Spleen (tissue), 7 donors: ENCODE data around the gene CLDN4.

Source experiments
- POLR2AphosphoS5 ChIP-seq, 3 donors: sonication (generic); formaldehyde crosslinking; IDR thresholded peaks; one replicate each; pipeline ENCODE4 v1.5.1; 2017; ENCODE audit warnings: antibody characterized with exemption in 3 of 3
- TF ChIP-seq, protein P1 (sequence below), 11 experiments: fragments of 200-600 bp in 7 of 11; fragments of 450-650 bp in 4 of 11; sonication (generic) in 4 of 11; IDR thresholded peaks in 8 of 11; conservative IDR thresholded peaks in 3 of 11; 1 replicate in 7 of 11; 2 replicates in 4 of 11; pipeline versions ENCODE4 v1.4.0 to v1.8.0; 2016 to 2021; ENCODE audit warnings: antibody characterized with exemption in 11 of 11, inconsistent platforms in 4 of 11, mild to moderate bottlenecking in 1 of 11
- donor health status: DM: no; HTN: no; CAD: no; lungs with moderate emphysema.
- donor health status: DM: no; HTN: no; CAD: no.
- donor health status: DM: no; HTN: no; CAD: no.

DNA sequence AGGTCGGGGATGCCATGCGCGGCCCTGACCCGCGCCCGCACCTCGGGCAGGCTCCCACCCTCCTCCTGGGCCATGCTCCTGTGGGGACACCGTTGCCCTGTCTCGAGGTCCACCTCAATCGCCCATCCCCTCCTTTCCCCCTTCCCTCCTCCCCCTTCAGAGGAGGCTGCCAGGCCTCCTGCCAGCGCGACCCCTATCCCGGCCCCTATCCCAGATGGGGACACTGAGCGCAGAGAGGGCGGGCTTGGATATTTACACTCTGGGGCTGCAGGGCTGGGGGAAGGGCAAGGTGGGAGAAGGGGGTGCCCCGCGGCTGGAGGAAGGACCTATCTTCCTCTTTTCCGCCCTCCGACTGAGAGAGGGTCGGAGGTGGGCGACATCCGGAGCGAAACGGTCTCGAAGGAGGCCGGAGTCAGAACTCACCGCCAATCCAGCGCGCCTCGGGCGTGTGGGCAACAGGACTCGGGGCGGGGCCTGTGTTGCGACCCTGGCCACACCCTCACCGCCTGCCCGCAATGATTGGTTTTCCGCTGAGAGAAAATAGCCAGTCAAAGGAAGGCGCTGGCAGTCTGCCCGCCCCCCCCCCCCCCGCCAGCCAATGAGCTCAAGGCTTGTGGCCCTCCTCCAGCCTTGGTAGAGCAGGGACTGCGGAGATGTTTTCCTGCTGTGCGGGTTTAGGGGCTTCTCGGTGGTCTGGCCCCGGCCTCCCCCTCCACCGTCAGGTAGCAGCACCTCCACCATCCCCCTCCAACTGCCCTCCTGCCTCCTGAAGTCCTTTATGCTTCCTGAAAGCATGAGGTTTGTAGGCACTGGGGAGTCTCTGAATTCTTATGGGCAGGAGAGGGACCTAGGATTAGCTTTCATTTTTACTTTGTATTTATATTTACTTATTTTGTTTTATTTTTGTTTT lies 11.5 kb downstream of the CLDN4 start, which contains the start of gene METTL27:
- TF ChIP-seq POLR2AphosphoS5 (IDR thresholded peaks at IDR 0.05): peak; percentile 74 to 89 (median 81)
- TF ChIP-seq, protein P1, sequence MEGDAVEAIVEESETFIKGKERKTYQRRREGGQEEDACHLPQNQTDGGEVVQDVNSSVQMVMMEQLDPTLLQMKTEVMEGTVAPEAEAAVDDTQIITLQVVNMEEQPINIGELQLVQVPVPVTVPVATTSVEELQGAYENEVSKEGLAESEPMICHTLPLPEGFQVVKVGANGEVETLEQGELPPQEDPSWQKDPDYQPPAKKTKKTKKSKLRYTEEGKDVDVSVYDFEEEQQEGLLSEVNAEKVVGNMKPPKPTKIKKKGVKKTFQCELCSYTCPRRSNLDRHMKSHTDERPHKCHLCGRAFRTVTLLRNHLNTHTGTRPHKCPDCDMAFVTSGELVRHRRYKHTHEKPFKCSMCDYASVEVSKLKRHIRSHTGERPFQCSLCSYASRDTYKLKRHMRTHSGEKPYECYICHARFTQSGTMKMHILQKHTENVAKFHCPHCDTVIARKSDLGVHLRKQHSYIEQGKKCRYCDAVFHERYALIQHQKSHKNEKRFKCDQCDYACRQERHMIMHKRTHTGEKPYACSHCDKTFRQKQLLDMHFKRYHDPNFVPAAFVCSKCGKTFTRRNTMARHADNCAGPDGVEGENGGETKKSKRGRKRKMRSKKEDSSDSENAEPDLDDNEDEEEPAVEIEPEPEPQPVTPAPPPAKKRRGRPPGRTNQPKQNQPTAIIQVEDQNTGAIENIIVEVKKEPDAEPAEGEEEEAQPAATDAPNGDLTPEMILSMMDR (IDR thresholded peaks at IDR 0.05 in 8 of 11, conservative IDR thresholded peaks at IDR 0.05 in 3 of 11): no peak
